B cell (primary cell): Measurements from ENCODE around the gene CD300LG. TPM values are rescaled to one million over a fixed set of nuclear protein-coding genes. Genes with fewer than 3 reads are reported as not detected.

Experiments
- ATAC-seq: fragments of 200-7000 bp; cut with Tn5 transposase; one replicate; pipeline ENCODE4 v1.10.0; 2021; ENCODE audit warnings: low read depth, mild to moderate bottlenecking, moderate number of reproducible peaks, moderate library complexity
- CTCF ChIA-PET: fragments of 350-600 bp; sonication (Branson Sonifier 250); formaldehyde crosslinking; loops from one replicate; lab custom pipeline; 2021; ENCODE audit warnings: antibody characterized with exemption, inconsistent platforms; lab: Charles Lee
- POLR2A ChIA-PET: fragments of 350-600 bp; sonication (Branson Sonifier 250); formaldehyde crosslinking; loops from one replicate; lab custom pipeline; 2021; ENCODE audit warnings: antibody characterized with exemption; lab: Charles Lee
- DNase-seq: peaks from one replicate; pipeline ENCODE4 v3.0.0; 2013
- H2AFZ ChIP-seq: 2 replicates; pipeline ENCODE4 v1.6.1; 2012; ENCODE audit warnings: mild to moderate bottlenecking, low read depth, low read length; ENCODE audit not compliant: insufficient read depth, poor library complexity, severe bottlenecking
- H3K27ac ChIP-seq, 2 donors: 1 replicate in 1 of 2; 2 replicates in 1 of 2; pipeline ENCODE4 v1.5.1; 2012 to 2013; ENCODE audit warnings: low read length in 2 of 2, mild to moderate bottlenecking in 2 of 2, moderate library complexity in 1 of 2
- H3K27me3 ChIP-seq, 4 experiments: fragments of 200-600 bp in 1 of 4; sonication (generic) in 1 of 4; replicated peaks in 1 of 4; 1 replicate in 2 of 4; 2 replicates in 2 of 4; pipeline versions ENCODE4 v1.6.1 to v1.7.0; 2013 to 2016; ENCODE audit warnings: low read length in 3 of 4, mild to moderate bottlenecking in 2 of 4, mixed read lengths in 1 of 4, moderate library complexity in 1 of 4; ENCODE audit not compliant: insufficient read depth in 4 of 4, control insufficient read depth in 3 of 4; ENCODE audit errors: control extremely low read depth in 1 of 4
- H3K36me3 ChIP-seq, 2 experiments: replicated peaks in 1 of 2; 1 replicate in 1 of 2; 2 replicates in 1 of 2; pipeline versions ENCODE4 v1.6.1 to v1.7.1; 2013; ENCODE audit warnings: low read length in 1 of 2; ENCODE audit not compliant: insufficient read depth in 2 of 2, control insufficient read depth in 1 of 2; ENCODE audit errors: control extremely low read depth in 1 of 2, extremely low read depth in 1 of 2
- H3K4me1 ChIP-seq, 2 donors: fragments of 200-600 bp in 1 of 2; sonication (generic) in 1 of 2; 1 replicate in 1 of 2; 2 replicates in 1 of 2; pipeline versions ENCODE4 v1.5.1 to v1.6.1; 2013 to 2017; ENCODE audit warnings: low read length in 2 of 2; ENCODE audit not compliant: control insufficient read depth in 2 of 2, insufficient read depth in 2 of 2
- H3K4me2 ChIP-seq: replicated peaks from 2 replicates; pipeline ENCODE3; 2012; ENCODE audit warnings: mild to moderate bottlenecking, low read depth, low read length; ENCODE audit not compliant: poor library complexity, severe bottlenecking
- H3K4me3 ChIP-seq, 5 experiments: fragments of 200-600 bp in 1 of 5; sonication (generic) in 1 of 5; 1 replicate in 3 of 5; 2 replicates in 2 of 5; pipeline versions ENCODE4 v1.5.1 to v1.7.0; 2011 to 2016; ENCODE audit warnings: low read length in 4 of 5, mild to moderate bottlenecking in 4 of 5, low read depth in 2 of 5, control low read depth in 1 of 5, moderate library complexity in 1 of 5; ENCODE audit not compliant: insufficient read depth in 1 of 5; ENCODE audit errors: control extremely low read depth in 1 of 5, extremely low read depth in 1 of 5
- H3K79me2 ChIP-seq: fragments of 200-600 bp; sonication (generic); one replicate; pipeline ENCODE4 v1.6.0; 2016; ENCODE audit warnings: low read length; ENCODE audit not compliant: control insufficient read depth, insufficient read depth
- H3K9ac ChIP-seq: fragments of 200-600 bp; sonication (generic); 2 replicates; pipeline ENCODE4 v1.6.1; 2017; ENCODE audit warnings: mild to moderate bottlenecking, low read length, moderate library complexity
- H3K9me3 ChIP-seq, 3 donors: one replicate each; pipeline versions ENCODE4 v1.6.1 to v1.7.1; 2013; ENCODE audit warnings: low read length in 2 of 3; ENCODE audit not compliant: control insufficient read depth in 2 of 3, insufficient read depth in 1 of 3; ENCODE audit errors: control extremely low read depth in 1 of 3
- H4K20me1 ChIP-seq: 2 replicates; pipeline ENCODE4 v1.6.0; 2012; ENCODE audit warnings: mild to moderate bottlenecking, low read length; ENCODE audit not compliant: insufficient read depth, control insufficient read depth, poor library complexity, severe bottlenecking
- H3K27ac Mint-ChIP-seq: one replicate; pipeline ENCODE4 v1.8.0; 2021; ENCODE audit warnings: mixed read lengths
- H3K27me3 Mint-ChIP-seq: one replicate; pipeline ENCODE4 v1.8.0; 2021; ENCODE audit warnings: mixed read lengths
- H3K4me1 Mint-ChIP-seq: one replicate; pipeline ENCODE4 v1.8.0; 2021; ENCODE audit warnings: mixed read lengths
- H3K4me3 Mint-ChIP-seq: one replicate; pipeline ENCODE4 v1.8.0; 2021; ENCODE audit warnings: mixed read lengths
- H3K9me3 Mint-ChIP-seq: one replicate; pipeline ENCODE4 v1.8.0; 2022; ENCODE audit warnings: mixed read lengths; ENCODE audit not compliant: insufficient read depth
- CTCF ChIP-seq: fragments of 200-600 bp; IDR thresholded peaks from one replicate; pipeline ENCODE4 v1.8.0; 2022; ENCODE audit warnings: antibody characterized with exemption, mild to moderate bottlenecking
- EZH2 ChIP-seq: IDR thresholded peaks from 2 replicates; pipeline ENCODE4 v1.6.1; 2012; ENCODE audit warnings: borderline replicate concordance, low read depth, mild to moderate bottlenecking, moderate library complexity, low read length; ENCODE audit not compliant: insufficient read depth, poor library complexity, severe bottlenecking
- WGBS: methylation state at CpG from one replicate; pipeline ENCODE4 v1.1.5; 2013; ENCODE audit warnings: missing lambda C conversion rate; ENCODE audit not compliant: insufficient coverage; 5-methylcytosine and 5-hydroxymethylcytosine counted together
- intact Hi-C: fragments of 100-400 bp; cut with micrococcal nuclease; formaldehyde crosslinking; loops from one replicate; pipeline ENCODE4 v1.10.0; 2022
- polyA plus RNA-seq: library from polyadenylated mRNA; depleted of rRNA; stranded (reverse); fragments of >200 nt; gene quantifications from 2 replicates; pipeline ENCODE4 v1.2.3, GENCODE V29; 2012
- total RNA-seq, 2 donors: library from RNA; stranded (reverse); fragments of 120-200 nt in 1 of 2; gene quantifications; 1 replicate in 1 of 2; 2 replicates in 1 of 2; pipeline versions ENCODE4 v1.2.3 to v1.2.4, GENCODE V29; 2013 to 2022

CD300LG gene
- total and polyA plus RNA-seq, 2 donors (not counting 1 experiment from before 2014, with no cell fraction given) = not detected

DNA sequence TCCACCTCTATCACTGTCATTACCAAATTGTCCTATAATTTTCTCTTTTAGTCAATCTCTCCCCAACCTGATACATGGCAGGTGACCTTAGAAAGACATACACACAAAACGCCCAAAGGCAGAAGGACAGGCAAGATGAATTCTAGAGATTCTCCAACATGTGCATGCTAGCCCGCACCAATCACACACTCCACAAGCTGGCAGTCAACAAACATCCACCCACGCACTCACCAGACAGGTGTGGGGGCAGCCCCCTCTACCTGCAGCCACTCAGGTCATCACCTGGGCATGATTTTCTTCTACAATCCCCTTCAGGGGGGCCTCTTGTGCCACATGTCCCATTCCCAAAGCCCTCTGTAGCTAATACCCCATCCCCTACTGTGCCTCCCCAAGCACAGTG is 50.9 kb downstream of the CD300LG start:
- Histone ChIP-seq H3K9me3 (no peaks in the 10 kb centered on the region), H3K9ac (no peak overlapping the region), H3K4me2 (no peak overlapping the region), H2AFZ (no peak overlapping the region), H3K4me3 (no peak overlapping the region), H4K20me1 (no peaks in the 10 kb centered on the region), H3K36me3 (no peaks in the 10 kb centered on the region), H3K79me2 (no peaks in the 10 kb centered on the region), H3K27me3 (peaks cover 0 to 59% (median 8%) of the 10 kb centered on the region in 4 experiments), H3K4me1 (peaks cover 14% of the 10 kb centered on the region in 2 donors), H3K27ac (no peak overlapping the region)
- no peak for ATAC-seq
- 88% methylated on average over 3 of the region's 3 CpGs for WGBS
- ChIA-PET POLR2A (no interaction called here), CTCF (interaction anchor here (1.6 kb wide), 1 partner anchor 10 kb away, joined by 3 read pairs; the partner anchor contains the start of gene MPP2)
- intact Hi-C loops = no loop called here
- TF ChIP-seq CTCF (no peak), EZH2 (no peak)
- Mint-ChIP-seq H3K27ac (no peak overlapping the region), H3K4me1 (peaks cover 12% of the 10 kb centered on the region), H3K9me3 (no peaks in the 10 kb centered on the region), H3K27me3 (peaks cover 52% of the 10 kb centered on the region), H3K4me3 (no peak overlapping the region)
- no peak for DNase-seq

DNA sequence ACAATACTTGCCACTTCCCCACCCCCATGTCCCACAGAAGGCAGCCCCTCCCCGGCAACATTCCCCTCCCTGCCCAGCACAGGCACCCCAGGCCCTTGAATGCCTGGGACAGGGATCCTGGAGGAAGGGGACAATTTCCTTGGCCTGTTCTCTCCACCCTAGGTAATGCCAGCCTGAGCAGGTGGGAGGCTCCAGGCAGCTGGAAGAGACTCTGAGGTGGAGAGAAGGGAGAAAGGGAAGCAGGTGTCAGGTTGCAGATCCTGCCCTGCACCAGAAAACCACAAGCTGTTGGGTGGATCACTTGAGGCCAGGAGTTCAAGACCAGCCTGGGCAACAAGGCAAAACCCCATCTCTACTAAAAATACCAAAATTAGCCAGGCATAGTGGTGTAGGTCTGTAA is 51.5 kb downstream of the CD300LG start:
- Histone ChIP-seq H3K36me3 (no peaks in the 10 kb centered on the region), H3K79me2 (no peaks in the 10 kb centered on the region), H3K4me2 (no peak overlapping the region), H3K9me3 (no peaks in the 10 kb centered on the region), H2AFZ (no peak overlapping the region), H3K27ac (no peak overlapping the region), H3K9ac (no peak overlapping the region), H4K20me1 (no peaks in the 10 kb centered on the region), H3K4me3 (no peak overlapping the region), H3K27me3 (peaks cover 0 to 60% (median 8%) of the 10 kb centered on the region in 4 experiments), H3K4me1 (peaks cover 14% of the 10 kb centered on the region in 2 donors)
- TF ChIP-seq CTCF (no peak), EZH2 (no peak)
- Mint-ChIP-seq H3K9me3 (no peaks in the 10 kb centered on the region), H3K4me1 (peaks cover 12% of the 10 kb centered on the region), H3K4me3 (no peak overlapping the region), H3K27me3 (peaks cover 52% of the 10 kb centered on the region), H3K27ac (no peak overlapping the region)
- ChIA-PET POLR2A (no interaction called here), CTCF (interaction anchor here (3.3 kb wide), 1 partner anchor 20 kb away, joined by 8 read pairs; no protein-coding TSS in a partner anchor)
- WGBS = 56% methylated on average over 1 of the region's 1 CpG
- ATAC-seq (no peak), DNase-seq (no peak)
- intact Hi-C loops = no loop called here
